ENCODE data around the gene ARHGAP24.
"Not testable (repeated sequence)": the region's sequence is repeated elsewhere in the genome, so short reads cannot be mapped to it uniquely, and the experiment has no call there.

Gene ARHGAP24

GRCh38 chr4:85898231-85898630, 423.3 kb downstream of the ARHGAP24 start:
- no peaks in the 10 kb centered on the region for H3K4me1 ChIP-seq (ENCODE audit: control extremely low read depth in 1 of 4, control insufficient read depth in 4 of 4, insufficient read depth in 4 of 4, low read length in 3 of 4)
- WGBS (ENCODE audit: insufficient coverage), result 83% methylated on average over 1 of the region's 4 CpGs
- no peak overlapping the region for H3K4me3 ChIP-seq (ENCODE audit: control insufficient read depth in 1 of 7, extremely low read depth in 1 of 7, insufficient read depth in 4 of 7, low read depth in 2 of 7, low read length in 6 of 7)
- H3K27ac ChIP-seq (ENCODE audit: insufficient read depth in 1 of 2, low read depth in 1 of 2, low read length in 2 of 2, poor library complexity in 1 of 2, severe bottlenecking in 2 of 2), result no peak overlapping the region
- POLR2A ChIA-PET, result no interaction called here
- CTCF ChIA-PET, result interaction anchor here (1.5 kb wide), 1 partner anchor 10 kb away, joined by 4 read pairs; no protein-coding TSS in a partner anchor
- H3K27me3 ChIP-seq (replicated peaks in 2 of 5; ENCODE audit: control insufficient read depth in 4 of 5, insufficient read depth in 5 of 5, low read length in 4 of 5), result no peaks in the 10 kb centered on the region
- no peaks in the 10 kb centered on the region for H3K36me3 ChIP-seq (ENCODE audit: control insufficient read depth in 4 of 4, insufficient read depth in 4 of 4, low read length in 3 of 4)
- H3K9me3 ChIP-seq (ENCODE audit: control extremely low read depth in 1 of 5, control insufficient read depth in 4 of 5, insufficient read depth in 2 of 5, low read depth in 1 of 5, low read length in 4 of 5), result no peaks in the 10 kb centered on the region
- no peak for DNase-seq

- H3K27me3 ChIP-seq (replicated peaks in 2 of 5; ENCODE audit: control insufficient read depth in 4 of 5, insufficient read depth in 5 of 5, low read length in 4 of 5), result no peaks in the 10 kb centered on the region
- DNase-seq, result no peak
- H3K4me3 ChIP-seq (ENCODE audit: control insufficient read depth in 1 of 7, extremely low read depth in 1 of 7, insufficient read depth in 4 of 7, low read depth in 2 of 7, low read length in 6 of 7), result no peak overlapping the region
- POLR2A ChIA-PET, result no interaction called here
- H3K4me1 ChIP-seq (ENCODE audit: control extremely low read depth in 1 of 4, control insufficient read depth in 4 of 4, insufficient read depth in 4 of 4, low read length in 3 of 4), result no peaks in the 10 kb centered on the region
- CTCF ChIA-PET, result interaction anchor here (1.3 kb wide), 1 partner anchor 10 kb away, joined by 4 read pairs; no protein-coding TSS in a partner anchor
- H3K27ac ChIP-seq (ENCODE audit: insufficient read depth in 1 of 2, low read depth in 1 of 2, low read length in 2 of 2, poor library complexity in 1 of 2, severe bottlenecking in 2 of 2), result no peak overlapping the region
- no peaks in the 10 kb centered on the region for H3K36me3 ChIP-seq (ENCODE audit: control insufficient read depth in 4 of 4, insufficient read depth in 4 of 4, low read length in 3 of 4)
- H3K9me3 ChIP-seq (ENCODE audit: control extremely low read depth in 1 of 5, control insufficient read depth in 4 of 5, insufficient read depth in 2 of 5, low read depth in 1 of 5, low read length in 4 of 5), result no peaks in the 10 kb centered on the region
Measured at GRCh38 chr4:85901500-85901899, 426.6 kb downstream of the ARHGAP24 start.

GRCh38 chr4:85902647-85903046, 427.7 kb downstream of the ARHGAP24 start:
- CTCF ChIA-PET; DNase-seq; H3K27me3 ChIP-seq (replicated peaks in 2 of 5; ENCODE audit: control insufficient read depth in 4 of 5, insufficient read depth in 5 of 5, low read length in 4 of 5); H3K4me3 ChIP-seq (ENCODE audit: control insufficient read depth in 1 of 7, extremely low read depth in 1 of 7, insufficient read depth in 4 of 7, low read depth in 2 of 7, low read length in 6 of 7); H3K9me3 ChIP-seq (ENCODE audit: control extremely low read depth in 1 of 5, control insufficient read depth in 4 of 5, insufficient read depth in 2 of 5, low read depth in 1 of 5, low read length in 4 of 5); H3K36me3 ChIP-seq (ENCODE audit: control insufficient read depth in 4 of 4, insufficient read depth in 4 of 4, low read length in 3 of 4); H3K4me1 ChIP-seq (ENCODE audit: control extremely low read depth in 1 of 4, control insufficient read depth in 4 of 4, insufficient read depth in 4 of 4, low read length in 3 of 4); POLR2A ChIA-PET; H3K27ac ChIP-seq (ENCODE audit: insufficient read depth in 1 of 2, low read depth in 1 of 2, low read length in 2 of 2, poor library complexity in 1 of 2, severe bottlenecking in 2 of 2): not testable (repeated sequence)
- WGBS (ENCODE audit: insufficient coverage), result 97% methylated on average over 10 of the region's 11 CpGs

- no peak overlapping the region for H3K4me3 ChIP-seq (ENCODE audit: control insufficient read depth in 1 of 7, extremely low read depth in 1 of 7, insufficient read depth in 4 of 7, low read depth in 2 of 7, low read length in 6 of 7)
- H3K4me1 ChIP-seq (ENCODE audit: control extremely low read depth in 1 of 4, control insufficient read depth in 4 of 4, insufficient read depth in 4 of 4, low read length in 3 of 4), result no peaks in the 10 kb centered on the region
- 93% methylated on average over 2 of the region's 2 CpGs for WGBS (ENCODE audit: insufficient coverage)
- DNase-seq, result no peak
- ChIA-PET CTCF (no interaction called here), POLR2A (no interaction called here)
- no peak overlapping the region for H3K27ac ChIP-seq (ENCODE audit: insufficient read depth in 1 of 2, low read depth in 1 of 2, low read length in 2 of 2, poor library complexity in 1 of 2, severe bottlenecking in 2 of 2)
- H3K9me3 ChIP-seq (ENCODE audit: control extremely low read depth in 1 of 5, control insufficient read depth in 4 of 5, insufficient read depth in 2 of 5, low read depth in 1 of 5, low read length in 4 of 5), result no peaks in the 10 kb centered on the region
- H3K36me3 ChIP-seq (ENCODE audit: control insufficient read depth in 4 of 4, insufficient read depth in 4 of 4, low read length in 3 of 4), result no peaks in the 10 kb centered on the region
- H3K27me3 ChIP-seq (replicated peaks in 2 of 5; ENCODE audit: control insufficient read depth in 4 of 5, insufficient read depth in 5 of 5, low read length in 4 of 5), result no peaks in the 10 kb centered on the region
Measured at GRCh38 chr4:85905761-85906160, 430.8 kb downstream of the ARHGAP24 start.

GRCh38 chr4:85907001-85907400, 432.1 kb downstream of the ARHGAP24 start:
- POLR2A ChIA-PET, result no interaction called here
- Histone ChIP-seq H3K27ac (ENCODE audit: insufficient read depth in 1 of 2, low read depth in 1 of 2, low read length in 2 of 2, poor library complexity in 1 of 2, severe bottlenecking in 2 of 2) (no peak overlapping the region), H3K4me1 (ENCODE audit: control extremely low read depth in 1 of 4, control insufficient read depth in 4 of 4, insufficient read depth in 4 of 4, low read length in 3 of 4) (no peaks in the 10 kb centered on the region), H3K36me3 (ENCODE audit: control insufficient read depth in 4 of 4, insufficient read depth in 4 of 4, low read length in 3 of 4) (no peaks in the 10 kb centered on the region), H3K27me3 (replicated peaks in 2 of 5; ENCODE audit: control insufficient read depth in 4 of 5, insufficient read depth in 5 of 5, low read length in 4 of 5) (no peaks in the 10 kb centered on the region), H3K4me3 (ENCODE audit: control insufficient read depth in 1 of 7, extremely low read depth in 1 of 7, insufficient read depth in 4 of 7, low read depth in 2 of 7, low read length in 6 of 7) (no peak overlapping the region), H3K9me3 (ENCODE audit: control extremely low read depth in 1 of 5, control insufficient read depth in 4 of 5, insufficient read depth in 2 of 5, low read depth in 1 of 5, low read length in 4 of 5) (no peaks in the 10 kb centered on the region)
- DNase-seq, result no peak
- no CpG with 5 or more reads among the region's 2 CpGs for WGBS (ENCODE audit: insufficient coverage)
- CTCF ChIA-PET, result no interaction called here

- Histone ChIP-seq H3K4me3 (ENCODE audit: control insufficient read depth in 1 of 7, extremely low read depth in 1 of 7, insufficient read depth in 4 of 7, low read depth in 2 of 7, low read length in 6 of 7) (no peak overlapping the region), H3K9me3 (ENCODE audit: control extremely low read depth in 1 of 5, control insufficient read depth in 4 of 5, insufficient read depth in 2 of 5, low read depth in 1 of 5, low read length in 4 of 5) (no peaks in the 10 kb centered on the region), H3K27me3 (replicated peaks in 2 of 5; ENCODE audit: control insufficient read depth in 4 of 5, insufficient read depth in 5 of 5, low read length in 4 of 5) (no peaks in the 10 kb centered on the region), H3K36me3 (ENCODE audit: control insufficient read depth in 4 of 4, insufficient read depth in 4 of 4, low read length in 3 of 4) (no peaks in the 10 kb centered on the region), H3K4me1 (ENCODE audit: control extremely low read depth in 1 of 4, control insufficient read depth in 4 of 4, insufficient read depth in 4 of 4, low read length in 3 of 4) (no peaks in the 10 kb centered on the region), H3K27ac (ENCODE audit: insufficient read depth in 1 of 2, low read depth in 1 of 2, low read length in 2 of 2, poor library complexity in 1 of 2, severe bottlenecking in 2 of 2) (no peak overlapping the region)
- POLR2A ChIA-PET, result no interaction called here
- no peak for DNase-seq
- CTCF ChIA-PET, result no interaction called here
- 100% methylated on average over 6 of the region's 10 CpGs for WGBS (ENCODE audit: insufficient coverage)
Measured at GRCh38 chr4:85909851-85910250, 434.9 kb downstream of the ARHGAP24 start.

GRCh38 chr4:85910985-85911384, 436.0 kb downstream of the ARHGAP24 start:
- WGBS (ENCODE audit: insufficient coverage), result 77% methylated on average over 4 of the region's 7 CpGs
- POLR2A ChIA-PET, result no interaction called here
- Histone ChIP-seq H3K36me3 (ENCODE audit: control insufficient read depth in 4 of 4, insufficient read depth in 4 of 4, low read length in 3 of 4) (no peaks in the 10 kb centered on the region), H3K4me1 (ENCODE audit: control extremely low read depth in 1 of 4, control insufficient read depth in 4 of 4, insufficient read depth in 4 of 4, low read length in 3 of 4) (no peaks in the 10 kb centered on the region), H3K4me3 (ENCODE audit: control insufficient read depth in 1 of 7, extremely low read depth in 1 of 7, insufficient read depth in 4 of 7, low read depth in 2 of 7, low read length in 6 of 7) (no peak overlapping the region), H3K27ac (ENCODE audit: insufficient read depth in 1 of 2, low read depth in 1 of 2, low read length in 2 of 2, poor library complexity in 1 of 2, severe bottlenecking in 2 of 2) (no peak overlapping the region), H3K9me3 (ENCODE audit: control extremely low read depth in 1 of 5, control insufficient read depth in 4 of 5, insufficient read depth in 2 of 5, low read depth in 1 of 5, low read length in 4 of 5) (no peaks in the 10 kb centered on the region), H3K27me3 (replicated peaks in 2 of 5; ENCODE audit: control insufficient read depth in 4 of 5, insufficient read depth in 5 of 5, low read length in 4 of 5) (no peaks in the 10 kb centered on the region)
- DNase-seq, result no peak
- CTCF ChIA-PET, result interaction anchor here (1.6 kb wide), 1 partner anchor 9 kb away, joined by 4 read pairs; no protein-coding TSS in a partner anchor

Measured in common myeloid progenitor, CD34-positive (primary cell).